GM21723 (cell line): ENCODE measurements around the gene SLC38A10.

Experiments
- ATAC-seq: cut with Tn5 transposase; IDR thresholded peaks from one replicate; pipeline ENCODE4 v1.9.1; 2021; ENCODE audit warnings: mild to moderate bottlenecking, moderate library complexity; ENCODE audit not compliant: unreplicated experiment

SLC38A10 gene

GRCh38 chr17:81210868-81211267 is 84.2 kb downstream of the SLC38A10 start:
- no peak for ATAC-seq

- ATAC-seq: no peak
Observed at GRCh38 chr17:81210466-81210865, 84.6 kb downstream of the SLC38A10 start.

GRCh38 chr17:81209141-81209540 is 86.0 kb downstream of the SLC38A10 start:
- ATAC-seq: no peak

GRCh38 chr17:81208651-81209050 is 86.5 kb downstream of the SLC38A10 start:
- no peak for ATAC-seq

- no peak for ATAC-seq
Observed at GRCh38 chr17:81207610-81208581, 87.2 kb downstream of the SLC38A10 start.

- no peak for ATAC-seq
Observed at GRCh38 chr17:81206657-81207056, 88.5 kb downstream of the SLC38A10 start.

- no peak for ATAC-seq
Observed at GRCh38 chr17:81206166-81206565, 88.9 kb downstream of the SLC38A10 start.

- ATAC-seq: no peak
Observed at GRCh38 chr17:81204578-81204977, 90.5 kb downstream of the SLC38A10 start.

- ATAC-seq: no peak
Observed at GRCh38 chr17:81203136-81203535, 92.0 kb downstream of the SLC38A10 start.

GRCh38 chr17:81202318-81202717 is 92.8 kb downstream of the SLC38A10 start:
- ATAC-seq: no peak

- no peak for ATAC-seq
Observed at GRCh38 chr17:81200695-81201580, 94.2 kb downstream of the SLC38A10 start.

GRCh38 chr17:81200201-81200600 is 94.9 kb downstream of the SLC38A10 start:
- no peak for ATAC-seq

GRCh38 chr17:81199482-81199830 is 95.7 kb downstream of the SLC38A10 start:
- no peak for ATAC-seq

GRCh38 chr17:81198826-81199481 is 96.2 kb downstream of the SLC38A10 start:
- no peak for ATAC-seq

- ATAC-seq: no peak
Observed at GRCh38 chr17:81197831-81198490, 97.1 kb downstream of the SLC38A10 start.

GRCh38 chr17:81197409-81197795 is 97.7 kb downstream of the SLC38A10 start:
- no peak for ATAC-seq

GRCh38 chr17:81196505-81197408 is 98.3 kb downstream of the SLC38A10 start:
- no peak for ATAC-seq

- ATAC-seq: no peak
Observed at GRCh38 chr17:81195941-81196495, 99.1 kb downstream of the SLC38A10 start.
